Fibroblast of pulmonary artery (primary cell): ENCODE measurements around the gene CPLX3.

Experiments
- DNase-seq: peaks from one replicate; pipeline ENCODE4 v3.0.0-alpha.2; 2010; ENCODE audit warnings: low read depth
- H3K4me3 ChIP-seq: replicated peaks from 2 replicates; pipeline ENCODE4 v1.5.1; 2011; ENCODE audit warnings: low read depth, mild to moderate bottlenecking, control low read depth, low read length, moderate library complexity
- CTCF ChIP-seq: IDR thresholded peaks from 2 replicates; pipeline ENCODE4 v1.5.1; 2011; ENCODE audit warnings: mild to moderate bottlenecking, control low read depth, low read length, inconsistent platforms; ENCODE audit errors: missing control alignments

Gene CPLX3

GRCh38 chr15:74845581-74845980 lies 19.2 kb downstream of the CPLX3 start:
- no peak for TF ChIP-seq CTCF
- H3K4me3 ChIP-seq = no peak overlapping the region
- no peak for DNase-seq

GRCh38 chr15:74847432-74847831 lies 21.0 kb downstream of the CPLX3 start:
- no peak for DNase-seq
- no peak overlapping the region for H3K4me3 ChIP-seq

GRCh38 chr15:74850393-74850792 lies 24.0 kb downstream of the CPLX3 start:
- no peak for DNase-seq
- no peak for TF ChIP-seq CTCF
- H3K4me3 ChIP-seq = no peak overlapping the region

More at GRCh38 chr15:74847432-74847831, 21.0 kb downstream of the CPLX3 start:
- TF ChIP-seq CTCF = no peak

- TF ChIP-seq CTCF = no peak
- DNase-seq = no peak
- H3K4me3 ChIP-seq = no peak overlapping the region
Observed at GRCh38 chr15:74851960-74852359, 25.5 kb downstream of the CPLX3 start.

- TF ChIP-seq CTCF = no peak
- DNase-seq = no peak
- H3K4me3 ChIP-seq = no peak overlapping the region
Observed at GRCh38 chr15:74854453-74855022, 28.1 kb downstream of the CPLX3 start.

- no peak for DNase-seq
- H3K4me3 ChIP-seq = no peak overlapping the region
- no peak for TF ChIP-seq CTCF
Observed at GRCh38 chr15:74855857-74856256, 29.4 kb downstream of the CPLX3 start.

- DNase-seq = no peak
- TF ChIP-seq CTCF = no peak
- H3K4me3 ChIP-seq = no peak overlapping the region
Observed at GRCh38 chr15:74856537-74856936, 30.1 kb downstream of the CPLX3 start.
